SK-N-SH (cell line): ENCODE results near the gene ARAP2. TPM values are rescaled to one million over a fixed set of nuclear protein-coding genes. Genes with fewer than 3 reads are reported as not detected.

Experiments
- CTCF ChIA-PET: fragments of 300-600, 350-600 bp; formaldehyde crosslinking; extraction: SDS; loops from one replicate; lab custom pipeline; 2021; lab: Yijun Ruan, JAX
- POLR2A ChIA-PET: fragments of 350-600 bp; sonication (Branson Sonifier 250); formaldehyde crosslinking; extraction: SDS; loops from one replicate; lab custom pipeline; 2020; ENCODE audit warnings: antibody characterized with exemption, inconsistent platforms; lab: Yijun Ruan, JAX
- DNase-seq: peaks from one replicate; pipeline ENCODE4 v3.0.0; 2012
- H2AFZ ChIP-seq: fragments of 200-600 bp; sonication (generic); 2 replicates; pipeline ENCODE4 v1.8.1; 2016; ENCODE audit warnings: antibody characterized with exemption, mild to moderate bottlenecking, low read depth
- H3F3A ChIP-seq: fragments of 200-600 bp; sonication (generic); replicated peaks from 2 replicates; pipeline ENCODE3; 2016; ENCODE audit warnings: antibody characterized with exemption, mild to moderate bottlenecking; ENCODE audit not compliant: insufficient read depth
- H3K27ac ChIP-seq, 2 experiments: fragments of 200-500 bp in 1 of 2; fragments of 200-600 bp in 1 of 2; sonication (Bioruptor generic) in 1 of 2; sonication (generic), shearing (Covaris generic) in 1 of 2; 2 replicates each; pipeline versions ENCODE4 v1.5.1 to v1.6.1; 2014 to 2016; ENCODE audit warnings: low read depth in 2 of 2, inconsistent platforms in 1 of 2, low read length in 1 of 2, mild to moderate bottlenecking in 1 of 2, mixed read lengths in 1 of 2
- H3K27me3 ChIP-seq: fragments of 200-600 bp; sonication (generic), shearing (Covaris generic); 2 replicates; pipeline ENCODE4 v1.6.1; 2016; ENCODE audit warnings: mixed run types; ENCODE audit not compliant: insufficient read depth
- H3K36me3 ChIP-seq, 2 experiments: fragments of 200-500 bp in 1 of 2; fragments of 200-600 bp in 1 of 2; sonication (Bioruptor generic) in 1 of 2; sonication (generic) in 1 of 2; replicated peaks in 1 of 2; 2 replicates each; pipeline versions ENCODE3 to v1.5.1; 2014 to 2016; ENCODE audit warnings: low read length in 1 of 2, mild to moderate bottlenecking in 1 of 2; ENCODE audit not compliant: insufficient read depth in 2 of 2, control insufficient read depth in 1 of 2
- H3K4me1 ChIP-seq, 2 experiments: fragments of 200-500 bp in 1 of 2; fragments of 200-600 bp in 1 of 2; sonication (Bioruptor generic) in 1 of 2; sonication (generic), shearing (Covaris generic) in 1 of 2; 2 replicates each; pipeline versions ENCODE4 v1.5.1 to v1.6.1; 2014 to 2016; ENCODE audit warnings: low read depth in 1 of 2, low read length in 1 of 2, mixed run types in 1 of 2; ENCODE audit not compliant: insufficient read depth in 2 of 2, control insufficient read depth in 1 of 2
- H3K4me2 ChIP-seq: fragments of 200-600 bp; sonication (generic), shearing (Covaris generic); 2 replicates; pipeline ENCODE4 v1.6.1; 2017; ENCODE audit warnings: mixed run types
- H3K4me3 ChIP-seq, 2 experiments: fragments of 200-500 bp in 1 of 2; fragments of 200-600 bp in 1 of 2; sonication (Bioruptor generic) in 1 of 2; sonication (generic), shearing (Covaris generic) in 1 of 2; 2 replicates each; pipeline versions ENCODE4 v1.5.1 to v1.8.1; 2014 to 2016; ENCODE audit warnings: low read depth in 2 of 2, inconsistent platforms in 1 of 2, low read length in 1 of 2, mild to moderate bottlenecking in 1 of 2, mixed read lengths in 1 of 2, moderate library complexity in 1 of 2
- H3K79me2 ChIP-seq: fragments of 200-600 bp; sonication (generic); 2 replicates; pipeline ENCODE4 v1.8.1; 2017; ENCODE audit warnings: mild to moderate bottlenecking; ENCODE audit not compliant: insufficient read depth
- H3K9ac ChIP-seq: fragments of 200-600 bp; sonication (generic); 2 replicates; pipeline ENCODE4 v1.6.1; 2017; ENCODE audit warnings: mixed run types
- H3K9me2 ChIP-seq: fragments of 200-600 bp; sonication (generic); 2 replicates; pipeline ENCODE4 v1.6.1; 2017; ENCODE audit warnings: mixed run types
- H3K9me3 ChIP-seq: fragments of 200-600 bp; sonication (generic); 2 replicates; pipeline ENCODE4 v1.6.1; 2017; ENCODE audit warnings: mixed run types, mild to moderate bottlenecking, moderate library complexity
- H4K20me1 ChIP-seq: fragments of 200-600 bp; sonication (generic); 2 replicates; pipeline ENCODE4 v1.6.1; 2017; ENCODE audit warnings: mild to moderate bottlenecking, mixed run types; ENCODE audit not compliant: insufficient read depth
- EZH2phosphoT487 ChIP-seq: fragments of 200-600 bp; sonication (generic); IDR thresholded peaks from 2 replicates; pipeline ENCODE4 v1.6.1; 2017; ENCODE audit warnings: low read depth, mixed run types, mild to moderate bottlenecking, antibody characterized with exemption, moderate library complexity, borderline replicate concordance
- FOXJ3 ChIP-seq: sonication (generic); formaldehyde crosslinking; IDR thresholded peaks from 2 replicates; pipeline ENCODE4 v1.5.1; 2020; ENCODE audit warnings: mild to moderate bottlenecking, missing genetic modification reagents
- NRF1 ChIP-seq: IDR thresholded peaks from 2 replicates; pipeline ENCODE4 v1.6.1; 2012; ENCODE audit warnings: low read depth, mild to moderate bottlenecking, low read length
- RCOR1 ChIP-seq: fragments of 150-350 bp; IDR thresholded peaks from 2 replicates; pipeline ENCODE4 v1.6.1; 2017; ENCODE audit warnings: antibody characterized with exemption, low read length
- SMC3 ChIP-seq: IDR thresholded peaks from 2 replicates; pipeline ENCODE4 v1.6.1; 2012; ENCODE audit warnings: low read depth, low read length, improper control_type of control experiment
- YY1 ChIP-seq: IDR thresholded peaks from 2 replicates; pipeline ENCODE4 v1.4.0; 2012; ENCODE audit warnings: low read depth, mild to moderate bottlenecking
- WGBS: methylation state at CpG from one replicate; pipeline ENCODE4 v1.1.6; 2017; ENCODE audit warnings: low lambda C conversion rate; 5-methylcytosine and 5-hydroxymethylcytosine counted together
- polyA plus RNA-seq, 3 experiments: library from polyadenylated mRNA; depleted of rRNA; stranded (reverse); fragments of >200 nt; gene quantifications; 2 replicates each; pipeline ENCODE4 v1.2.3, GENCODE V29; 2012
- TF ChIP-seq, protein P1 (sequence below): IDR thresholded peaks from 2 replicates; pipeline ENCODE4 v1.4.0; 2012; ENCODE audit warnings: low read depth, borderline replicate concordance
- TF ChIP-seq, protein P2 (sequence below): IDR thresholded peaks from 2 replicates; pipeline ENCODE4 v1.4.0; 2012; ENCODE audit warnings: low read depth, borderline replicate concordance
- TF ChIP-seq, protein P3 (sequence below): IDR thresholded peaks from 2 replicates; pipeline ENCODE4 v1.4.0; 2012; ENCODE audit warnings: low read depth
- TF ChIP-seq, protein P4 (sequence below): IDR thresholded peaks from 2 replicates; pipeline ENCODE4 v1.6.1; 2012; ENCODE audit warnings: mild to moderate bottlenecking, low read depth, low read length, moderate library complexity

Gene ARAP2
- polyA plus RNA-seq, 1 of the 3 experiments (the other 2 are of a cell fraction), result not detected

DNA sequence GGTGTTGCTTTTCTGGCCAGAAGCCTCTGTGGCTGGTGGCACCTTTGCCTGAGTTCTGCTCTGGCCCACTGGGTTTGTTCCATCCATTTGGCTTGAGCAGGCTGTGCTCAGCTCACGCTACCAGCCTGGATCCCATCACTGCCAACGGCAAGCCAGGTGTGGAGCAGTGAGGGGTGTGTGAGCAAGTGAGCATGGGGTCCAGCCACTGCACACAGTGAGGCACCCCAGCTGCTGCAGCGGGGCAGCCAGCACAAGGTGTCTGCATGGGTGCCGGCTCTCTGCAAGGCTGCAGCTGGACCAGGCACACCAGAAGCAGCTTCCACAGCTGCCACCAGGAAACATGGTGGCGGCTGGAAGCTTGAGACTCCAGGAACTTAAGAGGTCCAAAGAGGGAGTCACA is 46.8 kb downstream of the ARAP2 start:
- H3K79me2 ChIP-seq, result no peaks in the 10 kb centered on the region
- H3K4me3 ChIP-seq, result no peak overlapping the region
- no peaks in the 10 kb centered on the region; the same call in 1 of the 2 replicates for H3K27me3 ChIP-seq
- no peak overlapping the region for H3K27ac ChIP-seq
- no peaks in the 10 kb centered on the region for H4K20me1 ChIP-seq
- WGBS, result 80% methylated on average over 1 of the region's 5 CpGs
- ChIA-PET CTCF (no interaction called here), POLR2A (no interaction called here)
- H3K9me2 ChIP-seq, result no peaks in the 10 kb centered on the region
- no peaks in the 10 kb centered on the region for H3F3A ChIP-seq
- no peaks in the 10 kb centered on the region for H3K9me3 ChIP-seq
- H3K4me1 ChIP-seq, result no peaks in the 10 kb centered on the region
- no peak for DNase-seq
- TF ChIP-seq FOXJ3 (CRISPR knock-in tag) (no peak), YY1 (no peak), EZH2phosphoT487 (no peak), RCOR1 (no peak)
- TF ChIP-seq, protein P1, sequence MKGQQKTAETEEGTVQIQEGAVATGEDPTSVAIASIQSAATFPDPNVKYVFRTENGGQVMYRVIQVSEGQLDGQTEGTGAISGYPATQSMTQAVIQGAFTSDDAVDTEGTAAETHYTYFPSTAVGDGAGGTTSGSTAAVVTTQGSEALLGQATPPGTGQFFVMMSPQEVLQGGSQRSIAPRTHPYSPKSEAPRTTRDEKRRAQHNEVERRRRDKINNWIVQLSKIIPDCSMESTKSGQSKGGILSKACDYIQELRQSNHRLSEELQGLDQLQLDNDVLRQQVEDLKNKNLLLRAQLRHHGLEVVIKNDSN, result no peak
- H3K9ac ChIP-seq, result no peak overlapping the region
- H2AFZ ChIP-seq, result no peak overlapping the region
- no peak overlapping the region for H3K4me2 ChIP-seq
- H3K36me3 ChIP-seq, result no peaks in the 10 kb centered on the region

GRCh38 chr4:36196145-36196913 is 48.0 kb downstream of the ARAP2 start:
- H3K4me2 ChIP-seq, result no peak overlapping the region
- CTCF ChIA-PET, result no interaction called here
- H3K79me2 ChIP-seq, result no peaks in the 10 kb centered on the region

More at GRCh38 chr4:36196145-36196913, 48.0 kb downstream of the ARAP2 start:
- H4K20me1 ChIP-seq, result no peaks in the 10 kb centered on the region
- TF ChIP-seq EZH2phosphoT487, result no peak
- TF ChIP-seq, protein P2, sequence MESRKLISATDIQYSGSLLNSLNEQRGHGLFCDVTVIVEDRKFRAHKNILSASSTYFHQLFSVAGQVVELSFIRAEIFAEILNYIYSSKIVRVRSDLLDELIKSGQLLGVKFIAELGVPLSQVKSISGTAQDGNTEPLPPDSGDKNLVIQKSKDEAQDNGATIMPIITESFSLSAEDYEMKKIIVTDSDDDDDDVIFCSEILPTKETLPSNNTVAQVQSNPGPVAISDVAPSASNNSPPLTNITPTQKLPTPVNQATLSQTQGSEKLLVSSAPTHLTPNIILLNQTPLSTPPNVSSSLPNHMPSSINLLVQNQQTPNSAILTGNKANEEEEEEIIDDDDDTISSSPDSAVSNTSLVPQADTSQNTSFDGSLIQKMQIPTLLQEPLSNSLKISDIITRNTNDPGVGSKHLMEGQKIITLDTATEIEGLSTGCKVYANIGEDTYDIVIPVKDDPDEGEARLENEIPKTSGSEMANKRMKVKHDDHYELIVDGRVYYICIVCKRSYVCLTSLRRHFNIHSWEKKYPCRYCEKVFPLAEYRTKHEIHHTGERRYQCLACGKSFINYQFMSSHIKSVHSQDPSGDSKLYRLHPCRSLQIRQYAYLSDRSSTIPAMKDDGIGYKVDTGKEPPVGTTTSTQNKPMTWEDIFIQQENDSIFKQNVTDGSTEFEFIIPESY, result no peak
- TF ChIP-seq, protein P3, sequence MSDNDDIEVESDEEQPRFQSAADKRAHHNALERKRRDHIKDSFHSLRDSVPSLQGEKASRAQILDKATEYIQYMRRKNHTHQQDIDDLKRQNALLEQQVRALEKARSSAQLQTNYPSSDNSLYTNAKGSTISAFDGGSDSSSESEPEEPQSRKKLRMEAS, result no peak
- TF ChIP-seq FOXJ3 (CRISPR knock-in tag), result no peak
- TF ChIP-seq, protein P4, sequence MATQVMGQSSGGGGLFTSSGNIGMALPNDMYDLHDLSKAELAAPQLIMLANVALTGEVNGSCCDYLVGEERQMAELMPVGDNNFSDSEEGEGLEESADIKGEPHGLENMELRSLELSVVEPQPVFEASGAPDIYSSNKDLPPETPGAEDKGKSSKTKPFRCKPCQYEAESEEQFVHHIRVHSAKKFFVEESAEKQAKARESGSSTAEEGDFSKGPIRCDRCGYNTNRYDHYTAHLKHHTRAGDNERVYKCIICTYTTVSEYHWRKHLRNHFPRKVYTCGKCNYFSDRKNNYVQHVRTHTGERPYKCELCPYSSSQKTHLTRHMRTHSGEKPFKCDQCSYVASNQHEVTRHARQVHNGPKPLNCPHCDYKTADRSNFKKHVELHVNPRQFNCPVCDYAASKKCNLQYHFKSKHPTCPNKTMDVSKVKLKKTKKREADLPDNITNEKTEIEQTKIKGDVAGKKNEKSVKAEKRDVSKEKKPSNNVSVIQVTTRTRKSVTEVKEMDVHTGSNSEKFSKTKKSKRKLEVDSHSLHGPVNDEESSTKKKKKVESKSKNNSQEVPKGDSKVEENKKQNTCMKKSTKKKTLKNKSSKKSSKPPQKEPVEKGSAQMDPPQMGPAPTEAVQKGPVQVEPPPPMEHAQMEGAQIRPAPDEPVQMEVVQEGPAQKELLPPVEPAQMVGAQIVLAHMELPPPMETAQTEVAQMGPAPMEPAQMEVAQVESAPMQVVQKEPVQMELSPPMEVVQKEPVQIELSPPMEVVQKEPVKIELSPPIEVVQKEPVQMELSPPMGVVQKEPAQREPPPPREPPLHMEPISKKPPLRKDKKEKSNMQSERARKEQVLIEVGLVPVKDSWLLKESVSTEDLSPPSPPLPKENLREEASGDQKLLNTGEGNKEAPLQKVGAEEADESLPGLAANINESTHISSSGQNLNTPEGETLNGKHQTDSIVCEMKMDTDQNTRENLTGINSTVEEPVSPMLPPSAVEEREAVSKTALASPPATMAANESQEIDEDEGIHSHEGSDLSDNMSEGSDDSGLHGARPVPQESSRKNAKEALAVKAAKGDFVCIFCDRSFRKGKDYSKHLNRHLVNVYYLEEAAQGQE, result no peak
- TF ChIP-seq SMC3, result no peak
- TF ChIP-seq NRF1, result no peak
- H3K4me1 ChIP-seq, result no peaks in the 10 kb centered on the region
- POLR2A ChIA-PET, result no interaction called here
- no peaks in the 10 kb centered on the region for H3K36me3 ChIP-seq
- H3K27ac ChIP-seq, result no peak overlapping the region
- H2AFZ ChIP-seq, result no peak overlapping the region
- H3K9ac ChIP-seq, result no peak overlapping the region
- 6% methylated on average over 7 of the region's 7 CpGs for WGBS
- no peak for DNase-seq
- no peaks in the 10 kb centered on the region for H3K9me2 ChIP-seq
- H3K27me3 ChIP-seq, result no peaks in the 10 kb centered on the region; the same call in 1 of the 2 replicates
- H3K9me3 ChIP-seq, result no peaks in the 10 kb centered on the region
- H3F3A ChIP-seq, result no peaks in the 10 kb centered on the region
- no peak overlapping the region for H3K4me3 ChIP-seq
